Pons (tissue), 1 donor: ENCODE data around the gene SUGP2.
"Not testable (repeated sequence)": the region's sequence is repeated elsewhere in the genome, so short reads cannot be mapped to it uniquely, and the experiment has no call there.

Experiments used
- DNase-seq: peaks from one replicate; pipeline ENCODE4 v3.0.0-alpha.2; 2016; ENCODE audit warnings: low spot score

The SUGP2 gene

GRCh38 chr19:18990128-18990708, 43.1 kb downstream of the SUGP2 start:
- no peak for DNase-seq

GRCh38 chr19:18989316-18989715, 44.0 kb downstream of the SUGP2 start:
- DNase-seq: no peak

GRCh38 chr19:18987456-18987855, 45.9 kb downstream of the SUGP2 start:
- no peak for DNase-seq

DNA sequence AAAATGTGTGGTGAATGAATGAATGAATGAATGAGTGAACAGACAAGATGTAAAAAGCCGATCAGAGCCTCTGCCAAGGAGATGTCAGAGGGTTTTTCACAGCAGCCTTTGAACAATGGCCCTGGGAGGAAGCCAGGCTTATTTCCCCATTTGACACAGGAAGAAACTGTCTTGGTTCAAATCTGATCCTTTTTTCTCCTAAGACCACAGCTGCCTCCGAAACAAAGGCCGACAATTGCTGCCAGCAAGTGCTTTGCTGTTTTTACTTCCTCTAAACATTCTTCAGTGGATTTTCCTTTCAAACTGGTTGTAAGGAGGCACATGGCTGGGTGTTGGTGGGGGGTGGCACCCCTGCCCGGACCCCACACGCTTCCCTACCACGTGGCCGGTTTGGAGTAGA, 48.1 kb downstream of the SUGP2 start:
- peak; percentile 93 for DNase-seq

DNA sequence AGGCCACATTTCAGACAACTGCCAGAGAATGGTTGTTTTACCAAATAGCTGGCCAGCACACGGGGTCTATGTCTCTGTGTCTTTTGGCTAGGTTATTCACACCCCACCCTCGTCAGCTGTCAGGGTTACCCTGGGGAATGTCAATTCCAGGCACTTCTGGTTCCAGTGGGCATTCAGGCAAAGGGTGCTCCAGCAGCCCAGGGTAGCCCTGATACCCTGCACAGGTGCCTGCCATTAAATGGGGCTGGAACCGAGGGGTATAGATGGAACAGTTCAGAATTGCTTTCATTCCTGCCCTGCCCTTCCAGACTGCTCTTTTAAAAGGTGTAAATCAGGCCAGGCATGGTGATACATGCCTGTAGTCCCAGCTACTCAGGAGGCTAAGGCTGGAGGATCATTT, 49.1 kb downstream of the SUGP2 start:
- no peak for DNase-seq

- DNase-seq: no peak
Measured at GRCh38 chr19:18982669-18983068, 50.6 kb downstream of the SUGP2 start.

DNA sequence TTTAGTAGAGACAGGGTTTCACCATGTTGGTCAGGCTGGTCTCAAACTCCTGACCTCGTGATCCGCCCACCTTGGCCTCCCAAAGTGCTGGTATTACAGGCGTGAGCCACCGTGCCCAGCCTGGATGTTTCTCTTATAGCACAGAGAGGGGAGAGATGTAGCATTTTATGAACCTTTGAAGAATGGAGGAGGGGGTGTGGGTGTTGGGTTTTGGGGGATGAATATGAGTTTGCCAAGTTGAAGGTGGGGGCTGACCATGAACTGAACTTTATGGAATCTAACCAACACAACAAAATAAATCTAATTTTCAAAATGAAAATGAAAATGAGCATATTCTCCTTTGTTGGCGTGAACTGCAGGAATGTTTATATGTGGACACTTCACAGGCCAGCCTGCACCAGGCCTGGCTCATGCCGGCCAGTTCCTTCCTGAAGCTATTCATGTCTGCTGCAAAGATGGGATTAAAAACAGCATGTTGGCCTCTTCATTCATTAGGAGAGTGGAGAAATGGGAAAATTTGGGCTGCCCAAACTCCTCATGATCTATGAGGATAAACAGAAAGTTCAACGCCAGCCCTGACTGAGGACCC, 52.8 kb downstream of the SUGP2 start:
- DNase-seq: no peak

GRCh38 chr19:18978616-18979015, 54.7 kb downstream of the SUGP2 start:
- DNase-seq: no peak

DNA sequence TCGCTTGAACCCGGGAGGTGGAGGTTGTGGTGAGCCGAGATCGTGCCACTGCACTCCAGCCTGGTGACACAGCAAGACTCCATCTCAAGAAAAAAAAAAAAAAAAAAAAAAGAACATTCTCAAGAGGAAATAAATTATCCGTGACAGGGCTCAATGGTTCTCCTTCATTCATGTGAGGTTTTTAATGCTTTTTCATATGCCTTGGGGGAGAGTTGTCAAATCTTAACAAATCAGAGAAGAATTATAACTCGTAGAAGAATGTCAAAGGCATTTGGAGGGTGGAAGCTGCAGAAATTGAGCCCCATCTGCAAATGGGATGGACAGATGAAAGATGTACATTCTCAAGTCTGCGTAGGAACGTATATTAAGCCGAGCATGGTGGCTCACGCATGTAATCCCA, 57.4 kb downstream of the SUGP2 start:
- DNase-seq: no peak

DNA sequence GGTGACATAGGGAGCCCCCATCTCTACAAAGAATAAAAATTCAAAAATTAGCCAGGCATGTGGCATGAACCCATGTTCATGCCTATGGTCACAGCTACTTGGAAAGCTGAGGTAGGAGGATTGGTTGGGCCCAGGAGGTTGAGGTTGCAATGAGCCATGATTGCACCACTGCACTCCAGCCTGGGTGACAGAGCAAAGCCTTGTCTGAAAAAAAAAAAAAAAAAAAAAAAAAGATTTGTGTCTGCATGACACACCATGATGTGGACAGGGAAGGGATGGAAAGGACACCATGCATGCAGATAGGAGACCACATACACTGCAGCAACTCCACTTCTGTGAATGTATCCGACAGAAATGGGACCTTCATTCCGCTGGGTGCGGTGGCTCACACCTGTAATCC, 58.3 kb downstream of the SUGP2 start:
- no peak for DNase-seq

- no peak for DNase-seq
Measured at GRCh38 chr19:18972851-18973250, 60.5 kb downstream of the SUGP2 start.

GRCh38 chr19:18972301-18972811, 61.0 kb downstream of the SUGP2 start:
- DNase-seq: no peak

DNA sequence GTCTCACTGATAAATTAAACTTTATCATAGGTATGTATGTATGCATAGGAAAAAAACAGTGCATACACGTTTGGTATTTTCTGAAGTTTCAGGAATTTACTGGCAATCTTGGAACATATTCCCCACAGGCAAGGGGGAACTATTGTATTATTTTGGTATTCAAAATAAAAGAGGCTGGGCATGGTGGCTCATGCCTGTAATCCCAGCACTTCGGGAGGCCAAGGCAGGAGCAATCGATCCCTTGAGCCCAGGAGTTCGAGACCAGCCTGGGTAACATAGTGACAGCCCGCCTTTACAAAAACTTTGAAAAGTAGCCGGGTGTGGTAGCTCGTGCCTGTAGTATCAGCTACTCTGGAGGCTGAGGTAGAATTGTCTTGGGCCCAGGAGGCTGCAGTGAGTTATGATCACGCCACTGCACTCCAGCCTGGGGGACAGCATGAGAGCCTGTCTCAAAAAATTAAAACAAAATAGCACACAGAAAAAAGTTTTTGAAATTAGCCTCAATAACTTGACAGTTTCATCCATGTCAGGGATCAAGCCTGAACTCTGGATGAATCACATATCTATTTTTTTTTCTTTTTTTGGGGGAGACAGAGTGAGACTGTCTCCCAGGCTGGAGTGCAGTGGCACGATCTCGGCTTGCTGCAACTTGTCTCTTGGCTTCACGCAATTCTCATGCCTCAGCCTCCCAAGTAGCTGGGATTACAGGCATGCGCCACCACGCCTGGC, 63.2 kb downstream of the SUGP2 start:
- no peak for DNase-seq

GRCh38 chr19:18967358-18968146, 65.8 kb downstream of the SUGP2 start:
- DNase-seq: peak; percentile 64

DNA sequence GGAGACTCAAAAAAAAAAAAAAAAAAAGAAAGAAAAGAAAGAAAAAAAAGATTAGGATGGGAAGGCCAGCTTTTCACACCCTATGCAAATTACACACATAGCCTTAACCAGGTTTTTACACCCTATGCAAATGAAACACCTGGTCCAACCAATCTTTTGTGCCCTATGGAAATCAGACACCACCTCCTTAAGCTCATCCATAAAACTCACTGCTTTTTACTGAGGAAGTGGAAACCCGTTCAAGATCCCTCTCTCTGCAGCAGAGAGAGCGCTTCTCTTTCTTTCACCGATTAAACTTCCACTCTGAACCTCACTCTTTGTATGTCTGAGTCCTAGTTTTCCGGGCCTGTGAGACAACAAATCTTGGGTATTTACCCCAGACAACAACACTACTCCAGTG, 67.0 kb downstream of the SUGP2 start:
- no peak for DNase-seq

- no peak for DNase-seq
Measured at GRCh38 chr19:18964121-18964520, 69.2 kb downstream of the SUGP2 start.

DNA sequence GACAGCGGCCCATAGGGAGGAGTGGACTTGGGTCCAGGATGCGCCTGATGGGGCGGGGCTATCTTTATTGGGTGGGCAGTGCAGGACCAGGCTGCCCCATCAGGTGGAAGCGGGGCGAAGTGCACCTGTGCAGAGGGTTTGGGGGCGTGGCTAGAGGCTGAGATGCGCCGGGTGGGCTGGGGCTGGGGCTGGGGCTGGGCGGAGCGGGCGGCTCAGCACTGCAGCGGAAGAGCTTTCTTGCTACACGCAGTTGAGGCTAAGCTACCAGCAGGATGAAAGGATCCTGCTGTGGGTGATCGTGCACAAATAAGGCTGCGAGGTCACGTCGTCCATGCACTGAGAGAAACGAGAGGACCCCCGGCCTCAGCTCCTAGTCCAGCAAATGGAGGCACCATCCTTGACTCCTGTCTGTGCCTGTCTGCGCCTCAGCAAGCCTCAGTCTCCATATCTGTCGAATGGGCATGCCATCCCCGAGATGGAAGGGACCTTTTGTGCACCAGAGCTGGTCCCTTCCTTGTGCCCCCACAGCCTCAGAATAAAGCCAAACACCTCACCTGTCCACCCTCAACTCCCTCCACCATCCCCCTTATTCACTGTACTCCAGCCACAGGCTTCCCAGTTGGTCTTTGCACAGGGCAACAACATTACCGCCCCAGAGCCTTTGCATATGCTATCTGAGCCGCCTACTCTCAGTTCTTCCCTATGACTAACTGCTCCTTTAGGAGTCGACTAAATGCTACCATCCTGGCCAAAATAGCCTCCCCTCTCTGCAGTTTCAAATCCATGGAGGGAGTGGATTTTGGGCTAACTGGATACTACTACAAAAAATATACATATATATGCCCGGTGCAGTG, 71.3 kb downstream of the SUGP2 start:
- DNase-seq: no peak

DNA sequence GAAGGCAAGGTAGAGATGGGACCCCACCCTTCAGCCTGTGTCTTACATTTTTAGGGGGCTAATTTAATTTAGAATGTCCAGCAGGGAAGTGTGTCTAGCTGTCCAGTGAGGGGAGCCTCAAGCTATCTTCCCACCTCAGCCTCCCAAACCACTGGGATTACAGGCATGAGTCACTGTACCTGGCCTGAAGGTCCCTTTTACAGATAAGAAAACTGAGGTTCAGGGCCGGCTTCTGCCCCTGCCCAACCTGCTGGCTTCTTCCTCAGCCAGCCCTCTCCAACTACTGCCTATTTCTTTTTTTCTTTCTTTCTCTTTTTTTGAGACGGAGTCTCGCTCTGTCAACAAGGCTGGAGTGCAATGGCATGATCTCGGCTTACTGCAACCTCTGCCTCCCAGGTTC, 72.9 kb downstream of the SUGP2 start:
- no peak for DNase-seq

DNA sequence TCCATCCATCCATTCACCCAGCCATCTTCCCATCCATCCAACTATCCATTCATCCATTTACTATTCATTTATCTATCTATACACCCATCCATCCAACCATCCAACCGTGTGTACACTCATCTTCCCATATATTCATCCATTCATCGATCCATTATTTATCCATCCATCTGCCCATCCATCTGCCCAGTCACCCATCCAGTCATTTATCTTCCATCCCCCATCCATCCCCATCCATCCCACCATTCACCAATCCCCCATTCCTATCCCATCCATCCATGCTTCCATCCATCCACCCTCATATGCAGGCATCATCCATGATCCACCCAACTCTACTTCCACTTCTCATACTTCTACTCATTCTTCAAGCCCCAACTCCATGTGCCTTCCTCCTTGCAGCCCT, 78.3 kb downstream of the SUGP2 start:
- no peak for DNase-seq

DNA sequence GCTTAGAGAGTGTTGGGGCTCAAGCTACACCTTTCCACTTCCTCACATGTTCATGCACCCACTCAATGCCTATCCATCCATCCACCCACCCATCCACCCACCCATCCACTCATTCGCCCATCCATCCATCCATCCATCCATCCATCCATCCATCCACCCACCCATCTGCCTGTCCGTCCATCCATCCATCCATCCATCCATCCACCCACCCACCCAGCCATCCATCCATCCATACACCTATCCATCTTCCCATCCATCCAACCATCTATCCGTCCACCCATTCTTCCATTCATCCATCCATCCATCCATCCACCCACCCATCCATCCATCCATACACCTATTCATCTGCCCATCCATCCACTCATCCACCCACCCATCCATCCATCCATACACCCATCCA, 79.2 kb downstream of the SUGP2 start:
- DNase-seq: no peak

DNA sequence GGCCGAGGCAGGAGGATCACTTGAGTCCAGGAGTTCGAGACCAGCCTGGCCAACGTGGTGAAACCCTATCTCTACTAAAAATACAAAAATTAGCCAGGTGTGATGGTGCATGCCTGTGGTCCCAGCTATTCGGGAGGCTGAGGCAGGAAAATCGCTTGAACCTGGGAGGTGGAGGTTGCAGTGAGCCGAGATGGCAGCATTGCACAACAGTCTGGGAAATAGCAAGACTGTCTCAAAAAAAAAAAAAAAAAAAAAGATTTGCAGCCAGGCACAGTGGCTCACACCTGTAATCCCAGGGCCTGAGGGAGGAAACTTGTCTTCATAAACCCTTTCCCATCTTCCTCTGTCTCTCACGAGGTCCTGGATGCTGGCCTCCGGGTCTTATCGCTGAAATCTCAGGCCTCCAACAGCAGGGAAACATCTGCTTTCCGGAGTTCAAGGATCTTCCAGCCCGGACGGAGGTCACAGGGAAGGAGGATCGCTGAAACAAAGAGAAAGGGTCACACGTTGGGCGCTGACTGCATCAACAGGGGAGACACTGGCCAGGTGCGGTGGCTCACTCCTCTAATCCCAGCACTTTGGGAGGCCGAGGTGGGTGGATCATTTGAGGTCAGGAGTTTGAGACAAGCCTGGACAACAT, 80.8 kb downstream of the SUGP2 start:
- not testable (repeated sequence) for DNase-seq
